SK-N-SH (cell line): ENCODE results near the gene TIMP2. TPM values are rescaled to one million over a fixed set of nuclear protein-coding genes. Genes with fewer than 3 reads are reported as not detected.

Source experiments
- CTCF ChIA-PET: fragments of 300-600, 350-600 bp; formaldehyde crosslinking; extraction: SDS; loops from one replicate; lab custom pipeline; 2021; lab: Yijun Ruan, JAX
- POLR2A ChIA-PET: fragments of 350-600 bp; sonication (Branson Sonifier 250); formaldehyde crosslinking; extraction: SDS; loops from one replicate; lab custom pipeline; 2020; ENCODE audit warnings: antibody characterized with exemption, inconsistent platforms; lab: Yijun Ruan, JAX
- DNase-seq: peaks from one replicate; pipeline ENCODE4 v3.0.0; 2012
- H2AFZ ChIP-seq: fragments of 200-600 bp; sonication (generic); 2 replicates; pipeline ENCODE4 v1.8.1; 2016; ENCODE audit warnings: antibody characterized with exemption, mild to moderate bottlenecking, low read depth
- H3F3A ChIP-seq: fragments of 200-600 bp; sonication (generic); replicated peaks from 2 replicates; pipeline ENCODE3; 2016; ENCODE audit warnings: antibody characterized with exemption, mild to moderate bottlenecking; ENCODE audit not compliant: insufficient read depth
- H3K27ac ChIP-seq, 2 experiments: fragments of 200-500 bp in 1 of 2; fragments of 200-600 bp in 1 of 2; sonication (Bioruptor generic) in 1 of 2; sonication (generic), shearing (Covaris generic) in 1 of 2; 2 replicates each; pipeline versions ENCODE4 v1.5.1 to v1.6.1; 2014 to 2016; ENCODE audit warnings: low read depth in 2 of 2, inconsistent platforms in 1 of 2, low read length in 1 of 2, mild to moderate bottlenecking in 1 of 2, mixed read lengths in 1 of 2
- H3K27me3 ChIP-seq: fragments of 200-600 bp; sonication (generic), shearing (Covaris generic); 2 replicates; pipeline ENCODE4 v1.6.1; 2016; ENCODE audit warnings: mixed run types; ENCODE audit not compliant: insufficient read depth
- H3K36me3 ChIP-seq, 2 experiments: fragments of 200-500 bp in 1 of 2; fragments of 200-600 bp in 1 of 2; sonication (Bioruptor generic) in 1 of 2; sonication (generic) in 1 of 2; replicated peaks in 1 of 2; 2 replicates each; pipeline versions ENCODE3 to v1.5.1; 2014 to 2016; ENCODE audit warnings: low read length in 1 of 2, mild to moderate bottlenecking in 1 of 2; ENCODE audit not compliant: insufficient read depth in 2 of 2, control insufficient read depth in 1 of 2
- H3K4me1 ChIP-seq, 2 experiments: fragments of 200-500 bp in 1 of 2; fragments of 200-600 bp in 1 of 2; sonication (Bioruptor generic) in 1 of 2; sonication (generic), shearing (Covaris generic) in 1 of 2; 2 replicates each; pipeline versions ENCODE4 v1.5.1 to v1.6.1; 2014 to 2016; ENCODE audit warnings: low read depth in 1 of 2, low read length in 1 of 2, mixed run types in 1 of 2; ENCODE audit not compliant: insufficient read depth in 2 of 2, control insufficient read depth in 1 of 2
- H3K4me2 ChIP-seq: fragments of 200-600 bp; sonication (generic), shearing (Covaris generic); 2 replicates; pipeline ENCODE4 v1.6.1; 2017; ENCODE audit warnings: mixed run types
- H3K4me3 ChIP-seq, 2 experiments: fragments of 200-500 bp in 1 of 2; fragments of 200-600 bp in 1 of 2; sonication (Bioruptor generic) in 1 of 2; sonication (generic), shearing (Covaris generic) in 1 of 2; 2 replicates each; pipeline versions ENCODE4 v1.5.1 to v1.8.1; 2014 to 2016; ENCODE audit warnings: low read depth in 2 of 2, inconsistent platforms in 1 of 2, low read length in 1 of 2, mild to moderate bottlenecking in 1 of 2, mixed read lengths in 1 of 2, moderate library complexity in 1 of 2
- H3K79me2 ChIP-seq: fragments of 200-600 bp; sonication (generic); 2 replicates; pipeline ENCODE4 v1.8.1; 2017; ENCODE audit warnings: mild to moderate bottlenecking; ENCODE audit not compliant: insufficient read depth
- H3K9ac ChIP-seq: fragments of 200-600 bp; sonication (generic); 2 replicates; pipeline ENCODE4 v1.6.1; 2017; ENCODE audit warnings: mixed run types
- H3K9me2 ChIP-seq: fragments of 200-600 bp; sonication (generic); 2 replicates; pipeline ENCODE4 v1.6.1; 2017; ENCODE audit warnings: mixed run types
- H3K9me3 ChIP-seq: fragments of 200-600 bp; sonication (generic); 2 replicates; pipeline ENCODE4 v1.6.1; 2017; ENCODE audit warnings: mixed run types, mild to moderate bottlenecking, moderate library complexity
- H4K20me1 ChIP-seq: fragments of 200-600 bp; sonication (generic); 2 replicates; pipeline ENCODE4 v1.6.1; 2017; ENCODE audit warnings: mild to moderate bottlenecking, mixed run types; ENCODE audit not compliant: insufficient read depth
- ELF1 ChIP-seq: IDR thresholded peaks from 2 replicates; pipeline ENCODE4 v1.4.0; 2012
- EP300 ChIP-seq, 2 experiments: IDR thresholded peaks; 2 replicates each; pipeline versions ENCODE4 v1.4.0 to v1.6.1; 2012; ENCODE audit warnings: borderline replicate concordance in 1 of 2, low read depth in 1 of 2, low read length in 1 of 2
- FOXJ3 ChIP-seq: sonication (generic); formaldehyde crosslinking; IDR thresholded peaks from 2 replicates; pipeline ENCODE4 v1.5.1; 2020; ENCODE audit warnings: mild to moderate bottlenecking, missing genetic modification reagents
- GABPA ChIP-seq: IDR thresholded peaks from 2 replicates; pipeline ENCODE4 v1.4.0; 2012; ENCODE audit warnings: low read depth, mild to moderate bottlenecking
- GATA2 ChIP-seq: sonication (generic); formaldehyde crosslinking; IDR thresholded peaks from 2 replicates; pipeline ENCODE4 v1.5.0; 2020; ENCODE audit warnings: mild to moderate bottlenecking, missing genetic modification reagents
- IRF3 ChIP-seq: fragments of 150-350 bp; IDR thresholded peaks from 2 replicates; pipeline ENCODE4 v1.6.1; 2016; ENCODE audit warnings: mild to moderate bottlenecking, low read depth, low read length
- JUND ChIP-seq: IDR thresholded peaks from 2 replicates; pipeline ENCODE4 v1.4.0; 2012
- NRF1 ChIP-seq: IDR thresholded peaks from 2 replicates; pipeline ENCODE4 v1.6.1; 2012; ENCODE audit warnings: low read depth, mild to moderate bottlenecking, low read length
- RCOR1 ChIP-seq: fragments of 150-350 bp; IDR thresholded peaks from 2 replicates; pipeline ENCODE4 v1.6.1; 2017; ENCODE audit warnings: antibody characterized with exemption, low read length
- USF1 ChIP-seq: IDR thresholded peaks from 2 replicates; pipeline ENCODE4 v1.4.0; 2012; ENCODE audit warnings: low read depth, borderline replicate concordance
- WGBS: methylation state at CpG from one replicate; pipeline ENCODE4 v1.1.6; 2017; ENCODE audit warnings: low lambda C conversion rate; 5-methylcytosine and 5-hydroxymethylcytosine counted together
- polyA plus RNA-seq, 3 experiments: library from polyadenylated mRNA; depleted of rRNA; stranded (reverse); fragments of >200 nt; gene quantifications; 2 replicates each; pipeline ENCODE4 v1.2.3, GENCODE V29; 2012
- TF ChIP-seq, protein P1 (sequence below): IDR thresholded peaks from 2 replicates; pipeline ENCODE4; 2012
- TF ChIP-seq, protein P2 (sequence below): IDR thresholded peaks from 2 replicates; pipeline ENCODE4 v1.6.1; 2012; ENCODE audit warnings: mild to moderate bottlenecking, low read depth, low read length, moderate library complexity
- TF ChIP-seq, protein P3 (sequence below): IDR thresholded peaks from 2 replicates; pipeline ENCODE4 v1.4.0; 2012; ENCODE audit warnings: low read depth
- TF ChIP-seq, protein P4 (sequence below): fragments of 200-600 bp; sonication (generic); IDR thresholded peaks from 2 replicates; pipeline ENCODE4 v1.6.1; 2017; ENCODE audit warnings: antibody characterized with exemption, mild to moderate bottlenecking, moderate library complexity
- TF ChIP-seq, protein P5 (sequence below): IDR thresholded peaks from 2 replicates; pipeline ENCODE4 v1.4.0; 2012; ENCODE audit warnings: low read depth, borderline replicate concordance

Gene TIMP2
- polyA plus RNA-seq, 1 of the 3 experiments (the other 2 are of a cell fraction): 441 TPM

DNA sequence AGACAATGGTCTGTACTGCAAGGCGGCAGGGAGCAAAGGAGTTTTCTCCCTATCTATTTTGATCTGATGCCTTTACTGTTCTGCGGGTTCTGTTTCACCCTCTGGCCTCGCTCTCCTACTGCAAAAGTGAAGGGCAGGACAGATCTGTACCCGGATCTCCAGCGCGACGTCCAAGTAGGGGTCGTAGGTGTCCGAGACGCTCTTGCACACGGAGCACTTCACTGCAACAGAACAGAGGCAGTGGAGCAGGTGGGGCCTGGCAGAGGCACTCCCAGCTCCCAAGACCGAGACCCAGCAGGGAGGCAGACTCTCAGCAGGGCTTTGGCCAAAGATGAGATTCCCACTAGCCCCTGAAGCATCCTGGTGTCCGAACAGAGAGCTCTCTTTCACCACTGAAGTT, 104.3 kb downstream of the TIMP2 start:
- Histone ChIP-seq H3K9ac (no peak overlapping the region), H3K27ac (peak overlapping the region in 1 of 2 experiments; percentile 7; a peak in 1 of 4 replicates), H3K9me3 (no peaks in the 10 kb centered on the region), H4K20me1 (peaks cover 12% of the 10 kb centered on the region; the same call in 1 of the 2 replicates), H3K4me3 (no peak overlapping the region), H3K4me2 (no peak overlapping the region), H3K36me3 (peaks cover 69 to 72% of the 10 kb centered on the region in 2 experiments), H3K9me2 (no peaks in the 10 kb centered on the region), H3K4me1 (peaks cover 22 to 23% of the 10 kb centered on the region in 2 experiments; a peak in 3 of 4 replicates), H2AFZ (no peak overlapping the region), H3F3A (peaks cover 32% of the 10 kb centered on the region), H3K79me2 (peaks cover 40% of the 10 kb centered on the region), H3K27me3 (no peaks in the 10 kb centered on the region)
- WGBS: 92% methylated on average over 13 of the region's 13 CpGs
- POLR2A ChIA-PET: no interaction called here
- TF ChIP-seq GABPA (no peak), EP300 (IDR thresholded peaks at IDR 0.05; ENCODE audit: borderline replicate concordance in 1 of 2, low read depth in 1 of 2, low read length in 1 of 2) (no peak), NRF1 (no peak), FOXJ3 (no peak), JUND (no peak), RCOR1 (no peak), ELF1 (no peak), USF1 (no peak), IRF3 (no peak), GATA2 (CRISPR knock-in tag) (no peak)
- TF ChIP-seq, protein P1, sequence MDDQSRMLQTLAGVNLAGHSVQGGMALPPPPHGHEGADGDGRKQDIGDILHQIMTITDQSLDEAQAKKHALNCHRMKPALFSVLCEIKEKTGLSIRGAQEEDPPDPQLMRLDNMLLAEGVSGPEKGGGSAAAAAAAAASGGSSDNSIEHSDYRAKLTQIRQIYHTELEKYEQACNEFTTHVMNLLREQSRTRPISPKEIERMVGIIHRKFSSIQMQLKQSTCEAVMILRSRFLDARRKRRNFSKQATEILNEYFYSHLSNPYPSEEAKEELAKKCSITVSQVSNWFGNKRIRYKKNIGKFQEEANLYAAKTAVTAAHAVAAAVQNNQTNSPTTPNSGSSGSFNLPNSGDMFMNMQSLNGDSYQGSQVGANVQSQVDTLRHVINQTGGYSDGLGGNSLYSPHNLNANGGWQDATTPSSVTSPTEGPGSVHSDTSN: no peak
- TF ChIP-seq, protein P2, sequence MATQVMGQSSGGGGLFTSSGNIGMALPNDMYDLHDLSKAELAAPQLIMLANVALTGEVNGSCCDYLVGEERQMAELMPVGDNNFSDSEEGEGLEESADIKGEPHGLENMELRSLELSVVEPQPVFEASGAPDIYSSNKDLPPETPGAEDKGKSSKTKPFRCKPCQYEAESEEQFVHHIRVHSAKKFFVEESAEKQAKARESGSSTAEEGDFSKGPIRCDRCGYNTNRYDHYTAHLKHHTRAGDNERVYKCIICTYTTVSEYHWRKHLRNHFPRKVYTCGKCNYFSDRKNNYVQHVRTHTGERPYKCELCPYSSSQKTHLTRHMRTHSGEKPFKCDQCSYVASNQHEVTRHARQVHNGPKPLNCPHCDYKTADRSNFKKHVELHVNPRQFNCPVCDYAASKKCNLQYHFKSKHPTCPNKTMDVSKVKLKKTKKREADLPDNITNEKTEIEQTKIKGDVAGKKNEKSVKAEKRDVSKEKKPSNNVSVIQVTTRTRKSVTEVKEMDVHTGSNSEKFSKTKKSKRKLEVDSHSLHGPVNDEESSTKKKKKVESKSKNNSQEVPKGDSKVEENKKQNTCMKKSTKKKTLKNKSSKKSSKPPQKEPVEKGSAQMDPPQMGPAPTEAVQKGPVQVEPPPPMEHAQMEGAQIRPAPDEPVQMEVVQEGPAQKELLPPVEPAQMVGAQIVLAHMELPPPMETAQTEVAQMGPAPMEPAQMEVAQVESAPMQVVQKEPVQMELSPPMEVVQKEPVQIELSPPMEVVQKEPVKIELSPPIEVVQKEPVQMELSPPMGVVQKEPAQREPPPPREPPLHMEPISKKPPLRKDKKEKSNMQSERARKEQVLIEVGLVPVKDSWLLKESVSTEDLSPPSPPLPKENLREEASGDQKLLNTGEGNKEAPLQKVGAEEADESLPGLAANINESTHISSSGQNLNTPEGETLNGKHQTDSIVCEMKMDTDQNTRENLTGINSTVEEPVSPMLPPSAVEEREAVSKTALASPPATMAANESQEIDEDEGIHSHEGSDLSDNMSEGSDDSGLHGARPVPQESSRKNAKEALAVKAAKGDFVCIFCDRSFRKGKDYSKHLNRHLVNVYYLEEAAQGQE: no peak
- TF ChIP-seq, protein P3, sequence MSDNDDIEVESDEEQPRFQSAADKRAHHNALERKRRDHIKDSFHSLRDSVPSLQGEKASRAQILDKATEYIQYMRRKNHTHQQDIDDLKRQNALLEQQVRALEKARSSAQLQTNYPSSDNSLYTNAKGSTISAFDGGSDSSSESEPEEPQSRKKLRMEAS: no peak
- TF ChIP-seq, protein P4, sequence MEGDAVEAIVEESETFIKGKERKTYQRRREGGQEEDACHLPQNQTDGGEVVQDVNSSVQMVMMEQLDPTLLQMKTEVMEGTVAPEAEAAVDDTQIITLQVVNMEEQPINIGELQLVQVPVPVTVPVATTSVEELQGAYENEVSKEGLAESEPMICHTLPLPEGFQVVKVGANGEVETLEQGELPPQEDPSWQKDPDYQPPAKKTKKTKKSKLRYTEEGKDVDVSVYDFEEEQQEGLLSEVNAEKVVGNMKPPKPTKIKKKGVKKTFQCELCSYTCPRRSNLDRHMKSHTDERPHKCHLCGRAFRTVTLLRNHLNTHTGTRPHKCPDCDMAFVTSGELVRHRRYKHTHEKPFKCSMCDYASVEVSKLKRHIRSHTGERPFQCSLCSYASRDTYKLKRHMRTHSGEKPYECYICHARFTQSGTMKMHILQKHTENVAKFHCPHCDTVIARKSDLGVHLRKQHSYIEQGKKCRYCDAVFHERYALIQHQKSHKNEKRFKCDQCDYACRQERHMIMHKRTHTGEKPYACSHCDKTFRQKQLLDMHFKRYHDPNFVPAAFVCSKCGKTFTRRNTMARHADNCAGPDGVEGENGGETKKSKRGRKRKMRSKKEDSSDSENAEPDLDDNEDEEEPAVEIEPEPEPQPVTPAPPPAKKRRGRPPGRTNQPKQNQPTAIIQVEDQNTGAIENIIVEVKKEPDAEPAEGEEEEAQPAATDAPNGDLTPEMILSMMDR: no peak
- TF ChIP-seq, protein P5, sequence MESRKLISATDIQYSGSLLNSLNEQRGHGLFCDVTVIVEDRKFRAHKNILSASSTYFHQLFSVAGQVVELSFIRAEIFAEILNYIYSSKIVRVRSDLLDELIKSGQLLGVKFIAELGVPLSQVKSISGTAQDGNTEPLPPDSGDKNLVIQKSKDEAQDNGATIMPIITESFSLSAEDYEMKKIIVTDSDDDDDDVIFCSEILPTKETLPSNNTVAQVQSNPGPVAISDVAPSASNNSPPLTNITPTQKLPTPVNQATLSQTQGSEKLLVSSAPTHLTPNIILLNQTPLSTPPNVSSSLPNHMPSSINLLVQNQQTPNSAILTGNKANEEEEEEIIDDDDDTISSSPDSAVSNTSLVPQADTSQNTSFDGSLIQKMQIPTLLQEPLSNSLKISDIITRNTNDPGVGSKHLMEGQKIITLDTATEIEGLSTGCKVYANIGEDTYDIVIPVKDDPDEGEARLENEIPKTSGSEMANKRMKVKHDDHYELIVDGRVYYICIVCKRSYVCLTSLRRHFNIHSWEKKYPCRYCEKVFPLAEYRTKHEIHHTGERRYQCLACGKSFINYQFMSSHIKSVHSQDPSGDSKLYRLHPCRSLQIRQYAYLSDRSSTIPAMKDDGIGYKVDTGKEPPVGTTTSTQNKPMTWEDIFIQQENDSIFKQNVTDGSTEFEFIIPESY: no peak
- DNase-seq: no peak
- CTCF ChIA-PET: interaction anchor here (0.7 to 3.1 kb wide), 7 partner anchors 21 to 393 kb away, joined by 3 to 7 read pairs (median 3); no protein-coding TSS in a partner anchor
